Activated T-cell treated with anti-CD3 and anti-CD28 coated beads, Interleukin-2, amount 50 U/mL, for 72 hours (primary cell): ENCODE results near the gene PTGES. TPM values are rescaled to one million over a fixed set of nuclear protein-coding genes. Genes with fewer than 3 reads are reported as not detected.
A peak's percentile ranks its signal among the peaks of the same experiment; 100 is the strongest.
"Not testable (repeated sequence)": the region's sequence is repeated elsewhere in the genome, so short reads cannot be mapped to it uniquely, and the experiment has no call there.

Experiments
- ATAC-seq, 2 donors: fragments of 150-1000 bp; cut with Tn5 transposase; replicated peaks in 1 of 2; 2 replicates each; pipeline ENCODE4 v1.10.0; 2021; ENCODE audit warnings: moderate library complexity in 2 of 2, mild to moderate bottlenecking in 1 of 2
- DNase-seq, 2 donors: peaks; one replicate each; pipeline ENCODE4 v3.0.0; 2021 to 2022; ENCODE audit warnings: mixed read lengths in 1 of 2
- H3K27ac Mint-ChIP-seq: one replicate; pipeline ENCODE4 v1.8.0; 2022; ENCODE audit warnings: mild to moderate bottlenecking, moderate library complexity, mixed read lengths
- H3K27me3 Mint-ChIP-seq: one replicate; pipeline ENCODE4 v1.8.0; 2022; ENCODE audit warnings: low read depth, mixed read lengths
- H3K36me3 Mint-ChIP-seq, 2 donors: one replicate each; pipeline ENCODE4 v1.8.0; 2022; ENCODE audit warnings: mixed read lengths in 2 of 2, mild to moderate bottlenecking in 1 of 2; ENCODE audit not compliant: insufficient read depth in 2 of 2
- H3K4me1 Mint-ChIP-seq: one replicate; pipeline ENCODE4 v1.8.0; 2022; ENCODE audit warnings: low read depth, mixed read lengths
- H3K4me3 Mint-ChIP-seq, 2 donors: one replicate each; pipeline ENCODE4 v1.8.0; 2022; ENCODE audit warnings: mild to moderate bottlenecking in 2 of 2, mixed read lengths in 2 of 2, moderate library complexity in 2 of 2
- H3K9me3 Mint-ChIP-seq, 2 donors: one replicate each; pipeline ENCODE4 v1.8.0; 2022; ENCODE audit warnings: mixed read lengths in 2 of 2
- total RNA-seq, 2 donors: library from RNA; stranded (reverse); gene quantifications; one replicate each; pipeline ENCODE4 v1.2.3, GENCODE V29; 2022

Gene PTGES, protein sequence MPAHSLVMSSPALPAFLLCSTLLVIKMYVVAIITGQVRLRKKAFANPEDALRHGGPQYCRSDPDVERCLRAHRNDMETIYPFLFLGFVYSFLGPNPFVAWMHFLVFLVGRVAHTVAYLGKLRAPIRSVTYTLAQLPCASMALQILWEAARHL
- under 1 TPM; 0.48 to 0.74 TPM for total RNA-seq

GRCh38 chr9:129752900-129753729 is at the start of gene PTGES:
PTGES (minus strand) TSS chr9:129753042; CDS start chr9:129753012, 30 bp downstream.
- H3K27me3 Mint-ChIP-seq: peaks cover 18% of the 10 kb centered on the region

GRCh38 chr9:129801504-129801903 is 48.7 kb upstream of the PTGES start:
- peaks cover 26% of the 10 kb centered on the region for H3K4me1 Mint-ChIP-seq
- no peak overlapping the region for H3K27ac Mint-ChIP-seq
- ATAC-seq (no peak), DNase-seq (no peak)
- H3K9me3 Mint-ChIP-seq: no peaks in the 10 kb centered on the region
- H3K27me3 Mint-ChIP-seq: no peaks in the 10 kb centered on the region
- H3K4me3 Mint-ChIP-seq: peak overlapping the region; percentile 25 to 35
- H3K36me3 Mint-ChIP-seq: peaks cover 1 to 12% of the 10 kb centered on the region in 2 donors

More at GRCh38 chr9:129752900-129753729, at the start of gene PTGES:
- Mint-ChIP-seq H3K27ac (no peak within 1 kb of the TSS), H3K36me3 (no peaks in the 10 kb centered on the region), H3K4me3 (peak within 1 kb of the TSS; percentile 60), H3K4me1 (peaks cover 33% of the 10 kb centered on the region), H3K9me3 (no peaks in the 10 kb centered on the region)
- ATAC-seq (peak; percentile 77 to 78), DNase-seq (peak; percentile 60 to 70)

DNA sequence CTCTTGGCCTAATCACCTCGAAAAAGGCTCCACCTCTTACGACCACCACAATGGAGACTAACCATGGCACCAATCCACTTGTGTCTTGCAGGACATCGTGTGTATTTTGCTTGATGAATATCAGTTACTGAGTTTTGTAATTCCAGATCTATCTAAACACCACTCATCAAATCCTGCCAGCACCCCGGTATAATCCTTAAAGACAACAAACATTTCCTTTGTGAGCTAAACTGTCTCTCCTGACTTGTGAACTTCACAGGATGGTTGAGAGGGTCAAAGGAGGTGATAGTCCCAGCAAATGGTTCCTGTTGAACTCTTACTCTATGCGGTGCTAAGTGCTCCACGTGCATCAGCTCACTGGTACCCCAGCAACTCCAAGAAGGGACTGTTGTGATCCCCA is 46.1 kb upstream of the PTGES start:
- Mint-ChIP-seq H3K4me1 (peaks cover 8% of the 10 kb centered on the region), H3K36me3 (peaks cover 1% of the 10 kb centered on the region in 2 donors), H3K27ac (no peak overlapping the region), H3K9me3 (no peaks in the 10 kb centered on the region), H3K27me3 (no peaks in the 10 kb centered on the region), H3K4me3 (no peak overlapping the region)
- no peak for ATAC-seq
- DNase-seq: no peak

DNA sequence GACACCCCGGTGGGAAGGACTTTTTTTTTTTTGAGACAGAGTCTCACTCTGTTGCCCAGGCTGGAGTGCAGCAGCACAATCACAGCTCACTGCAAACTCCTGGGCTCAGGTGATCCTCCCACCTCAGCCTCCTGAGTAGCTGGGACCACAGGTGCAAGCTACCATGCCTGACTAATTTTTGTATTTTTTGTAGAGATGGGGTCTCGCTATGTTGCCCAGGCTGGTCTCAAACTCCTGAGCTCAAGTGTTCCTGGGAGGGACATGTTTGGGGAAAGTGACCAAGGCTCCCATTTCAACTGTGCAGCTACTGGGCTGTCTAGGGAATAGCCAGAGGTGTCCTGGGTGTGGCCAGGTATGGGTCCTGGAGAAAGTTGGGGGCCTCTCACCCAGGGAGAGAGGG is 43.2 kb upstream of the PTGES start:
- H3K9me3 Mint-ChIP-seq, H3K27ac Mint-ChIP-seq, H3K36me3 Mint-ChIP-seq, H3K4me3 Mint-ChIP-seq, ATAC-seq, DNase-seq, H3K27me3 Mint-ChIP-seq, H3K4me1 Mint-ChIP-seq: not testable (repeated sequence)

GRCh38 chr9:129794549-129794948 is 41.7 kb upstream of the PTGES start:
- no peak overlapping the region for H3K27ac Mint-ChIP-seq
- ATAC-seq (no peak), DNase-seq (no peak)

DNA sequence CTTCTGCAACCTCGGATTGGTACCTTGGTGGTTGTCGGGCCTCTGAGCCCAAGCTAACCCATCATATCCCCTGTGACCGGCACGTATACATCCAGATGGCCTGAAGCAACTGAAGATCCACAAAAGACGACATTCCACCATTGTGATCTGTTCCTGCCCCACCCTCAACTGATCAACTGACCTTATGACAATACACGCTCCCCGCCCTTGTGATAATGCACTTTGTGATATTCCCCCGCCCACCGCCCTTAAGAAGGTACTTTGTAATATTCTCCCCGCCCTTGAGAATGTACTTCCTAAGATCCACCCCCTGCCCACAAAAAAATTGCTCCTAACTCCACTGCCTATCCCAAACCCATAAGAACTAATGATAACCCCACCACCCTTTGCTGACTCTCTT is 33.6 kb upstream of the PTGES start:
- Mint-ChIP-seq H3K27me3 (peaks cover 8% of the 10 kb centered on the region), H3K4me1 (peaks cover 10% of the 10 kb centered on the region), H3K36me3 (no peaks in the 10 kb centered on the region), H3K27ac (no peak overlapping the region), H3K9me3 (no peaks in the 10 kb centered on the region), H3K4me3 (no peak overlapping the region)
- no peak for ATAC-seq
- DNase-seq: no peak

More at GRCh38 chr9:129794549-129794948, 41.7 kb upstream of the PTGES start:
- Mint-ChIP-seq H3K27me3 (no peaks in the 10 kb centered on the region), H3K4me1 (peaks cover 10% of the 10 kb centered on the region), H3K4me3 (no peak overlapping the region), H3K36me3 (no peaks in the 10 kb centered on the region), H3K9me3 (no peaks in the 10 kb centered on the region)

DNA sequence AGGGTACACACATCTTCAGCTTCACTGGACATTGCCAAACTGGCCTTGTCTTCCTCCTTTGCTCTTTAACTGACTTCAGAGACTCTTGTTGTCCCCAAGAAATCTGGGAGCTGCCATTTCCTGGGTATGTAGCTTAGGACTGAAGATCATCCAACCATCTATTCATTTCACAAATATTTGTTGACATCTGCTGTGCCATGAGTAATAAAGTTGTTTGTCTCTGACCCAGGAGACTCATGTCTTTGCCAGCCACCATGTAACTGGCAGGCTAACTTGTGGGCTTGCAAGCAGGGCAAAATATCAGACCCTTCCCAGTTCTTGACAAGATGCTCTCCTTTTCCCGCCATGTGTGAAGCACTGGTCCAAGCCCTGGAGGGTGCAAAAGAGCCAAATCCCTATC is 33.0 kb upstream of the PTGES start:
- Mint-ChIP-seq H3K4me1 (peaks cover 9% of the 10 kb centered on the region), H3K9me3 (no peaks in the 10 kb centered on the region), H3K36me3 (no peaks in the 10 kb centered on the region), H3K27me3 (peaks cover 8% of the 10 kb centered on the region), H3K4me3 (no peak overlapping the region), H3K27ac (no peak overlapping the region)
- DNase-seq: no peak
- ATAC-seq: no peak

DNA sequence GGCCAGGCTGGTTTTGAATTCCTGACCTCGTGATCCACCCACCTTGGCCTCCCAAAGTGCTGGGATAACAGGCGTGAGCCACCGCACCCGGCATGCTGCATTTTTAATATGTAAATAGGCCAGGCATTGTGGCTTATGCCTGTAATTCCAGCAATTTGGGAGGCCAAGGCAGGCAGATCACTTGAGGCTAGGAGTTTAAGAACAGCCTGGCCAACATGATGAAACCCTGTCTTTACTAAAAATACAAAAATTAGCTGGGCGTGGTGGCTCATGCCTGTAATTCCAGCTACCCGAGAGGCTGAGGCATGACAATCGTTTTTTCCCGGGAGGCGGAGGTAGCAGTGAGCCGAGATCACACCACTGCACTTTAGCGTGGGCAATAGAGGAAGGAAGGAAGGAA is 32.1 kb upstream of the PTGES start:
- ATAC-seq, H3K27me3 Mint-ChIP-seq, H3K27ac Mint-ChIP-seq, DNase-seq, H3K36me3 Mint-ChIP-seq, H3K9me3 Mint-ChIP-seq, H3K4me1 Mint-ChIP-seq, H3K4me3 Mint-ChIP-seq: not testable (repeated sequence)

GRCh38 chr9:129783516-129784361 is 30.9 kb upstream of the PTGES start:
- no peak overlapping the region for H3K4me3 Mint-ChIP-seq
- ATAC-seq (peak; percentile 95 to 97), DNase-seq (peak; percentile 78 to 86)
- no peaks in the 10 kb centered on the region for H3K4me1 Mint-ChIP-seq
- H3K27ac Mint-ChIP-seq: no peak overlapping the region
- no peaks in the 10 kb centered on the region for H3K36me3 Mint-ChIP-seq
- H3K27me3 Mint-ChIP-seq: peaks cover 15% of the 10 kb centered on the region
- H3K9me3 Mint-ChIP-seq: no peaks in the 10 kb centered on the region

GRCh38 chr9:129781981-129782380 is 29.1 kb upstream of the PTGES start:
- Mint-ChIP-seq H3K27ac (no peak overlapping the region), H3K4me3 (no peak overlapping the region), H3K36me3 (no peaks in the 10 kb centered on the region), H3K9me3 (no peaks in the 10 kb centered on the region), H3K27me3 (peaks cover 24% of the 10 kb centered on the region), H3K4me1 (peaks cover 11% of the 10 kb centered on the region)
- DNase-seq (no peak), ATAC-seq (no peak)

DNA sequence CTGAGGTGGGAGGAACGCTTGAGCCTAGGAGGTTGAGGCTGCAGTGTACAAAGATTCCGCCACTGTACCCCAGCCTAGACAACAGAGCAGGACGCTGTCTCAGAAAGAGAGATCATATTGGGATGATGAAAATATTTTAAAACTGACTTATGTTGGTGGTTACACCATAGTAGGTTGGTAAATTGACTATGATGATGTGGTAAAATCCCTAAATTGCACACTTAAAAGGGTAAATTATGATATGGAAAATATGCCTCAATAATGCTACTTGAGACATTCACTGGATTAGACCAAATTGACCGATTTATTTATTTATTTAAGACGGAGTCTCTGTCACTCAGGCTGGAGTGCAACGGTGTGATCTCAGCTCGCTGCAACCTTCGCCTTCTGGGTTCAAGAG is 28.3 kb upstream of the PTGES start:
- Mint-ChIP-seq H3K4me3 (no peak overlapping the region), H3K27ac (no peak overlapping the region), H3K4me1 (peaks cover 20% of the 10 kb centered on the region), H3K36me3 (no peaks in the 10 kb centered on the region), H3K27me3 (peaks cover 22% of the 10 kb centered on the region), H3K9me3 (no peaks in the 10 kb centered on the region)
- ATAC-seq (no peak), DNase-seq (no peak)

DNA sequence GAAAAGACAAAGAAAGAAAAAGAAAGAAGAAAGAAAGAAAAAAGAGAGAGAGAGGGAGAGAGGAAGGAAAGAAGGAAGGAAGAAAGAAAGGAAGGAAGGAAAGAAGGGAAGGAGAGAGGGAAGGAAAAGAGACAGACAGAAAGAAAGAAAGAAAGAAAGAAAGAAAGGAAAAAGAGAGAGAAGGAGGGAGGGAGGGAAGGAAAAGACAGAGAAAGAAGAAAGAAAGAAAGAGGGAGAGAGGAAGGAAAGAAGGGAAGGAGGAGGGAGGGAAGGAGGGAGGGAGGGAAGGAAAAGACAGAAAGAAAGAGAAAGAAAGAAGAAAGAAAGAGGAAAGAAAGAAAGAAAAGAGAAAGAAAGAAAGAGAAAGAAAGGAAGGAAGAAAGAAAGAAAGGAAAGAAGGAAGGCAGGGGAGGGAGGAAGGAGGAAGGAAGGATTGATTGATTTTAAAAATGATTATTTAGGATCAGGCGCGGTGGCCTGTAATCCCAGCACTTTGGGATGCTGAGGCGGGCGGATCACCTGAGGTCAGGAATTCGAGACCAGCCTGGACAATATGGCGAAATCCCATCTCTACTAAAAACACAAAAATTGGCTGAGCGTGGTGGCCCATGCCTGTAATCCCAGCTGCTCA is 26.8 kb upstream of the PTGES start:
- Mint-ChIP-seq H3K4me3 (no peak overlapping the region), H3K36me3 (no peaks in the 10 kb centered on the region), H3K4me1 (peaks cover 20% of the 10 kb centered on the region), H3K9me3 (no peaks in the 10 kb centered on the region), H3K27ac (peak overlapping the region; percentile 44), H3K27me3 (peaks cover 22% of the 10 kb centered on the region)
- DNase-seq (no peak), ATAC-seq (no peak)

DNA sequence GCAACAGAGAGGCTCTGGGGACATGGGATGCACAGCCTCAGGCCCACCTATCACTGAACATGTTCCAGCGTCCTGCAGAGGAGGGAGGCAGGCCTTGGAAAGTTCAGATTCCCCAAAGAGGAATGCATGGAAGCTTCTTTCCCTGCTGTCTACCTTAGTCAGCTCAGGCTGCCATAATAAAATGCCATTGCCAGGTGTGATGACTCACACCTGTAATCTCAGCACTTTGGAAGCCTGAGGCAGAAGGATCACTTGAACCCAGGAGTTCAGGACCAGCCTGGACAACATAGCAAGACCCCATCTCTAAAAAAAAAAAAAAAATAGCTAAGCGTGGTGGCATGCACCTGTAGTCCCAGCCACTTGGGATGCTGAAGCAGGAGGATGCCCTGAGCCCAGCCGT is 25.6 kb upstream of the PTGES start:
- ATAC-seq: no peak
- H3K9me3 Mint-ChIP-seq: no peaks in the 10 kb centered on the region
- no peaks in the 10 kb centered on the region for H3K36me3 Mint-ChIP-seq
- no peak overlapping the region for H3K27ac Mint-ChIP-seq
- no peak for DNase-seq
- no peak overlapping the region for H3K4me3 Mint-ChIP-seq
- H3K27me3 Mint-ChIP-seq: peaks cover 22% of the 10 kb centered on the region
- H3K4me1 Mint-ChIP-seq: peaks cover 20% of the 10 kb centered on the region
